Body of pancreas (tissue), 4 donors: Measurements from ENCODE around the gene SCN11A.

ENCODE experiments used
- CTCF ChIP-seq, 7 experiments: fragments of 450-650 bp in 4 of 7; fragments of 200-600 bp in 3 of 7; sonication (generic) in 3 of 7; IDR thresholded peaks; one replicate each; pipeline ENCODE4 v1.5.1; 2016 to 2019; ENCODE audit warnings: antibody characterized with exemption in 7 of 7
- POLR2A ChIP-seq, 3 donors: fragments of 450-650 bp; IDR thresholded peaks; one replicate each; pipeline ENCODE4 v1.6.1; 2016; ENCODE audit warnings: antibody characterized with exemption in 3 of 3, mild to moderate bottlenecking in 2 of 3

- TF ChIP-seq CTCF (IDR thresholded peaks at IDR 0.05) (no peak), POLR2A (IDR thresholded peaks at IDR 0.05) (no peak)
Observed at GRCh38 chr3:39019299-39019698, 32.4 kb downstream of the SCN11A start.
